ENCODE results near the gene GNAQ. TPM values are rescaled to one million over a fixed set of nuclear protein-coding genes. Genes with fewer than 3 reads are reported as not detected.
A peak's percentile ranks its signal among the peaks of the same experiment; 100 is the strongest.

The GNAQ gene
- total and polyA plus RNA-seq, 10 donors, result 4.4 to 52.3 (median 31.2) TPM

GRCh38 chr9:77848404-77848803 is 183.2 kb downstream of the GNAQ start:
- DNase-seq, result no peak
- TF ChIP-seq POLR2AphosphoS5 (IDR thresholded peaks at IDR 0.05), result no peak
- TF ChIP-seq CTCF (IDR thresholded peaks at IDR 0.05 in 8 of 11, conservative IDR thresholded peaks at IDR 0.05 in 3 of 11), result no peak
- no peak for TF ChIP-seq POLR2A (IDR thresholded peaks at IDR 0.05)
- H3K27me3 ChIP-seq (replicated peaks in 1 of 7), result no peaks in the 10 kb centered on the region
- no peak overlapping the region for H3K4me3 ChIP-seq
- peak overlapping the region in 5 of 8 donors; percentile 20 to 59 (median 47) for H3K27ac ChIP-seq
- H3K36me3 ChIP-seq, result no peaks in the 10 kb centered on the region
- WGBS, 5 donors, result 87 to 96% (median 93%) methylated on average over 2 of the region's 2 CpGs
- intact Hi-C loops (cut with DNase I; ENCODE audit: low total_unique reads), result no loop called here
- H3K4me1 ChIP-seq, result peaks cover 4 to 81% (median 28%) of the 10 kb centered on the region in 6 donors
- H3K9me3 ChIP-seq, result no peaks in the 10 kb centered on the region

- no peaks in the 10 kb centered on the region for H3K27me3 ChIP-seq (replicated peaks in 1 of 7)
- intact Hi-C loops (cut with DNase I; ENCODE audit: low total_unique reads), result no loop called here
- DNase-seq, result no peak
- 53 to 78% (median 55%) methylated on average over 2 of the region's 2 CpGs for WGBS, 5 donors
- TF ChIP-seq POLR2A (IDR thresholded peaks at IDR 0.05), result no peak
- no peak for TF ChIP-seq POLR2AphosphoS5 (IDR thresholded peaks at IDR 0.05)
- no peak for TF ChIP-seq CTCF (IDR thresholded peaks at IDR 0.05 in 8 of 11, conservative IDR thresholded peaks at IDR 0.05 in 3 of 11)
- no peak overlapping the region for H3K4me3 ChIP-seq
- no peaks in the 10 kb centered on the region for H3K9me3 ChIP-seq
- peaks cover 4 to 73% (median 28%) of the 10 kb centered on the region in 6 donors for H3K4me1 ChIP-seq
- H3K27ac ChIP-seq, result peak overlapping the region in 7 of 8 donors; percentile 1 to 59 (median 40)
- H3K36me3 ChIP-seq, result no peaks in the 10 kb centered on the region
These were observed 184.0 kb downstream of the GNAQ start for GRCh38 chr9:77847626-77848025.

- no peak overlapping the region for H3K4me3 ChIP-seq
- peak in 1 of 3 donors; percentile 60 for TF ChIP-seq POLR2AphosphoS5 (IDR thresholded peaks at IDR 0.05)
- TF ChIP-seq CTCF (IDR thresholded peaks at IDR 0.05 in 8 of 11, conservative IDR thresholded peaks at IDR 0.05 in 3 of 11), result no peak
- TF ChIP-seq POLR2A (IDR thresholded peaks at IDR 0.05), result no peak
- H3K27ac ChIP-seq, result peak overlapping the region in 7 of 8 donors; percentile 1 to 59 (median 40)
- no peaks in the 10 kb centered on the region for H3K36me3 ChIP-seq
- intact Hi-C loops (cut with DNase I; ENCODE audit: low total_unique reads), result no loop called here
- DNase-seq, result no peak
- H3K27me3 ChIP-seq (replicated peaks in 1 of 7), result no peaks in the 10 kb centered on the region
- 41 to 52% (median 44%) methylated on average over 8 of the region's 8 CpGs for WGBS, 5 donors
- H3K9me3 ChIP-seq, result no peaks in the 10 kb centered on the region
- peaks cover 4 to 71% (median 29%) of the 10 kb centered on the region in 6 donors for H3K4me1 ChIP-seq
These were observed 184.5 kb downstream of the GNAQ start for GRCh38 chr9:77847059-77847499.

- Histone ChIP-seq H3K4me1 (peaks cover 6 to 57% (median 33%) of the 10 kb centered on the region in 6 donors), H3K27ac (no peak overlapping the region), H3K9me3 (no peaks in the 10 kb centered on the region), H3K27me3 (replicated peaks in 1 of 7) (no peaks in the 10 kb centered on the region), H3K4me3 (no peak overlapping the region), H3K36me3 (no peaks in the 10 kb centered on the region)
- WGBS, 5 donors, result 94 to 97% (median 96%) methylated on average over 4 of the region's 4 CpGs
- no peak for DNase-seq
- no peak for TF ChIP-seq CTCF (IDR thresholded peaks at IDR 0.05 in 8 of 11, conservative IDR thresholded peaks at IDR 0.05 in 3 of 11)
- no peak for TF ChIP-seq POLR2AphosphoS5 (IDR thresholded peaks at IDR 0.05)
- TF ChIP-seq POLR2A (IDR thresholded peaks at IDR 0.05), result no peak
- intact Hi-C loops (cut with DNase I; ENCODE audit: low total_unique reads), result no loop called here
These were observed 187.2 kb downstream of the GNAQ start for GRCh38 chr9:77844415-77844814.
